Measurements from ENCODE around the gene TLR8.
A peak's percentile ranks its signal among the peaks of the same experiment; 100 is the strongest.
"Not testable (repeated sequence)": the region's sequence is repeated elsewhere in the genome, so short reads cannot be mapped to it uniquely, and the experiment has no call there.

TLR8 gene

DNA sequence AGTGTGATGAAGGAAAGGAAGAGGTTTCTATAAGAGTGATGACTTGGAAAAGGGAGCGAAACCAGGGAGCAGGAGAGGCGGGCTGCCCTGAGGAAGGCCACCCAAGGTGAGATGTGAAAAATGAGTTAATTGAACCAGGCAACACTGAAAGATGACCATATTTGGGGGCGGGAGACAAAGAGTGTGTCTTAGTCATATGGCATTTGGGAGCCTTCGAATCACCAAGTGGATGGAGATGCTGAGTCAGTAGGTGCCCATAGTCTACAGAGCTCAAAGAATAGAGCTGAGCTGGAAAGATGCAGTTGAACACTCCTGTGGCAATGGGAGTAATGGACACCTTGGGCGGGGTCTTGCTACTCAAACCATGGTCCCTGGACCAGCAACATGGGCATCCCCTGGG, 8.3 kb upstream of the TLR8 start:
- DNase-seq (ENCODE audit: low spot score), result no peak

- no peak for DNase-seq (ENCODE audit: low spot score)
These were observed 6.9 kb upstream of the TLR8 start for GRCh38 chrX:12899506-12899905.

GRCh38 chrX:12901486-12901885, 4.9 kb upstream of the TLR8 start:
- DNase-seq (ENCODE audit: low spot score), result peak; percentile 52

DNA sequence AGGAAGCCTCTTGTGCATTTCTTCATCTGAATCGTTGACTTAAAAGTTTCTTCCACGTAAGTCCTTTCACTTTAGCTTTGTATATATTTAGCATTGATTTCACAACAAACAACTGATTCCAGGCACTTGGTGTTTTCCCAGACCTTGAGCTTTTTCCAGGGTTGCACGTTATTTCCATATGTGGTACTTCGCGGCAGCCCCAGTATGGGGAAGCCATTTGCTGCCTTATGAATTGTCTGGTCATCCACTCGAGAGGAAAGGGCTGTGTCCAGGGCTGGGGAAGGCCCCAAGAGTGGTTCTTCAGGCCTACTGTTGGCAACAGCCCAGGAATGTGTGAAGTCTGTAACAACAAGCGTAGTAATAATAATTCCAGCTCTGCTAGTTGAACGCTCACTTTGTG, 2.8 kb upstream of the TLR8 start:
- DNase-seq (ENCODE audit: low spot score), result no peak

DNA sequence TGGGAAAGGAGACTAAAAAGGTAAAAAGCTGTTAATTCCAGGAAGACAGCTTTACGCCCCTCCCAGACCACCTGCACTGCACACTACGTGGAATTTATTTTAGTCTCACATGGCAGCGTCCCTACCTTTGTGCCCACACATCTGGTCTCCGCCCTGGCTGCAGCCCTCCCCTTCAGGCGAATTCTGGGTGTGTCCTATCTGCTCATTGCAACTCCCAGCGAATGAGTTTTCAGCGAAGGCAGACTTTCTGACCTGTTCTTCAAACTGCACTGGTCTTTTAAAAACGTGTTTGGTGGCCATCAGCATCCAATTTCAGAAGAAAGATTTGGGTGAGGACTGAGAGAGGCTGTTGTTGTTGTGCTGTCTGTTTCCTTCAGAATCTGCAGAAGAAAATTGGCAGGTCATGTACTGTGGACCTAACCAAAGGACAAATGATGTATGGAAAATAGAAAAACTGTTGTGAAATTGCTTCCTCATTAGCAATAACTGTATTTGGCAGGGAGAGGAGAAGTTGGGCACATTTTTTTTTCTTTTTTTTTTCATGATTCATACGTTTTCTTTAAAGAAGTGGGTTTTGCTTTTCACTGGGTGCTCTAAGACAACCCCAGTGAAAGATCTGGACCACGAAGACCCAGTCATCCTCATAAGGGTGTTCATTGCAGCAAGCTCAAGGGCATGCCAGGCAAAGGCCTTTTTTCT, 4.2 kb downstream of the TLR8 start:
- no peak for DNase-seq (ENCODE audit: low spot score)

- DNase-seq (ENCODE audit: low spot score), result no peak
These were observed 4.7 kb downstream of the TLR8 start for GRCh38 chrX:12911122-12911470.

DNA sequence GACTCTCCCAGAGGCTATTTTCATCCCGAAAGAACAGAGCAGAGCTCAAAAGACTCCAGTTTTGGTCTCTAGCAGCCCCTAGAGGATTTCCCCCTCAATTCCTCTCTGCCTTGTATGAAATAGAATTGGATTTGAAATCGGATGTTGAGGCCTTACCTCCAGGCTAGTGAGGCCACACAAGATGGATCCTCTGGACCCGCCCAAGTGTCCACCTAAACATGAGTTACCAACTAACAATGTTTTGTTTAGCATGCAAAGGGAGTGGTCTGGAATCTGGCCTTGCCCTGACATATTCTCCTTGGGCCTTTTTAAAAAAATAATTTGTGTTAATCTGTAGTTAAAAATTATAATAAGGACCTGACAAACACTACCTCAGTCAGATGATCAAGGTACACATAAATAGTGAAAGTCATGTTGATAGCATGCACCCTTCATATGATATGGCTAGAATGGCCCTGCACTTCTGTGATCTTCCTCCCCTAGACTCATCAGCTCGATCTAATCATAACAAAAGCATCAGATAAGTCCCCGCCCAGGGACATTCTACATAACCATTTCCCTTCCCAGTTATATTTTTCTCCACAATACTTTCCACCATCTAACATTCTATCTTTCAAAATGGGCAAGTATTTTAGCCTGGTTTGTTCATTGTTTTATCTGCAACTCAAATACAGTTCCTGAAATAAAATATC, 6.5 kb downstream of the TLR8 start:
- no peak for DNase-seq (ENCODE audit: low spot score)

DNA sequence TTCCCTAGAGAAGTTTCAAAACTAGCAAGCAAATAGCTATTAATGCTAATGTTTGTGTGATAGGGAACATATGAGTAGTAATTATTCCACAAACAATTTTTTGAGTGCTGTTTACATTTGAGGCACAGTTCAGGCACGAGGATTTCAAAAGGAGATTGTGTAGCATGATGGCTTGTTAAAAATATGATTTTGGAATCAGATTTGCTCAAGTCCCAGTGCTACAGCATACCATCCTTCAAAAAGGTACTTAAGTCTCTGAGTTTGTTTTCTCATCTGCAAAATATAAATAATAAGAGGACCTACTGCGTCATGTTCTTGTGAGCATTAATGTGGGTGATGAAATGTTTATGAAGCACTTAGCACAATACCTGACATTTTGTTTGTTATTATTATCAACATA, 11.3 kb downstream of the TLR8 start:
- no peak for DNase-seq (ENCODE audit: low spot score)

DNA sequence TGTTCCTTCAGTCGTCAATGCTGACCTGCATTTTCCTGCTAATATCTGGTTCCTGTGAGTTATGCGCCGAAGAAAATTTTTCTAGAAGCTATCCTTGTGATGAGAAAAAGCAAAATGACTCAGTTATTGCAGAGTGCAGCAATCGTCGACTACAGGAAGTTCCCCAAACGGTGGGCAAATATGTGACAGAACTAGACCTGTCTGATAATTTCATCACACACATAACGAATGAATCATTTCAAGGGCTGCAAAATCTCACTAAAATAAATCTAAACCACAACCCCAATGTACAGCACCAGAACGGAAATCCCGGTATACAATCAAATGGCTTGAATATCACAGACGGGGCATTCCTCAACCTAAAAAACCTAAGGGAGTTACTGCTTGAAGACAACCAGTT, 12.6 kb downstream of the TLR8 start:
- DNase-seq (ENCODE audit: low spot score), result no peak

GRCh38 chrX:12919620-12920019, 13.2 kb downstream of the TLR8 start:
- no peak for DNase-seq (ENCODE audit: low spot score)

- no peak for DNase-seq (ENCODE audit: low spot score)
These were observed 14.6 kb downstream of the TLR8 start for GRCh38 chrX:12920990-12921389.

- DNase-seq (ENCODE audit: low spot score), result no peak
These were observed 15.6 kb downstream of the TLR8 start for GRCh38 chrX:12921886-12922598.

DNA sequence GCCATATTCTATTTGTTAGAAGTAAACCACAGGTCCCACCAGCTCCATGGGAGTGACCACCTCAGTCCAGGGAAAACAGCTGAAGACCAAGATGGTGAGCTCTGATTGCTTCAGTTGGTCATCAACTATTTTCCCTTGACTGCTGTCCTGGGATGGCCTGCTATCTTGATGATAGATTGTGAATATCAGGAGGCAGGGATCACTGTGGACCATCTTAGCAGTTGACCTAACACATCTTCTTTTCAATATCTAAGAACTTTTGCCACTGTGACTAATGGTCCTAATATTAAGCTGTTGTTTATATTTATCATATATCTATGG, 16.1 kb downstream of the TLR8 start:
- no peak for DNase-seq (ENCODE audit: low spot score)

GRCh38 chrX:12929701-12930100, 23.3 kb downstream of the TLR8 start:
- no peak for DNase-seq (ENCODE audit: low spot score)

DNA sequence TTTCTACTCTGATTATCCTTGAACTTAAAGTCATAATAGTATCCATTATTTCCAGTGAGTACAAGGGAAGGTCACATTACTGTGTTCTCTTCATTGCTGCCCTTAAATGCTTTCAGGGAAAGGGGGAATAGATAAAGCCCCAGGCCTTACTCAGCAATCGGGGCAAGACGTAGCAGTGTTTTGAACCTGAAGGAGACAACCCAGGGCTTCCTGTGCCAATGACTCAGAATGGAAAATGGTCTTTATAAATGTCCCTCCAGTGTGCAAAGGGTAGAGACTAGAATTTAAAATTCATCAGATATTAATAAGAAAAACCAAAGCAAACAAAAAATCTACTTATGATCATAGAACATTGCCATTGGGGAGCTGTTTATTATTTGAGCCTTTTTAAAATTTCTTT, 23.7 kb downstream of the TLR8 start:
- no peak for DNase-seq (ENCODE audit: low spot score)

DNA sequence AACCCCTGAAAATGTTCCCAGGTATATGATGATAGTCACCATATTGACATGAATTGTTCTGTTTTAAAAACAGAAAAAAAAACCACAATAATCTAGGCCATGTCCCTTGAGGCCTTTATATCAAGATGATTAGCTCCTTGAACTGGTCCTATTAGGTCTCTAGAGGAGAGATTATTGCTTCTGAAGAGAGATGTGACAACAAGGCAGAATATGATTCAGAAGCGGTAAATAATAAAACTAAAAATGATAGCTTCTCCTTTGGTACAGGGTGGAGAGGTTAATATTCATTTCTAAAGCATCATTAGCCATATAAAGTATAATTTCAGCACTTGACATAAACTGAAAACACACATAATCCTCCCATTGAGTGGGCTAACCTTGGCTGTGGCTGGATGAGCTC, 25.8 kb downstream of the TLR8 start:
- no peak for DNase-seq (ENCODE audit: low spot score)

DNA sequence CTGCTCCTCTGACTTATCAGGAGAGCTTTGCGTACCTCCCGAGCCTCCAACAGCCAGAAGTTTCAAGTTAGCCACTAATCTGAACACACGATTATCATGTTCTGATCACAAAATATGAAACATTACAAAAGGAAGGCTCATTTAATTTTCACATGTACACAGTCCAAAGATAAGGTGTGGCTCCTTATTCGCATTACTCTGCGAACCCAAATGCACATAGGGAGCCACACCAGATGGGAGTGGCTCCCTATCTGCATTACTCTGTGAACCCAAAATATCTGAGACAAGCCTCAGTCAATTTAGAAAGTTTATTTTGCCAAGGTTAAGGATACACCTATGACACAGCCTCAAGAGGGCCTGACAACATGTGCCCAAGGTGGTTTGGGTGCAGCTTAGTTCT, 28.4 kb downstream of the TLR8 start:
- DNase-seq (ENCODE audit: low spot score), result no peak

- DNase-seq (ENCODE audit: low spot score), result no peak
These were observed 30.5 kb downstream of the TLR8 start for GRCh38 chrX:12936947-12937346.

DNA sequence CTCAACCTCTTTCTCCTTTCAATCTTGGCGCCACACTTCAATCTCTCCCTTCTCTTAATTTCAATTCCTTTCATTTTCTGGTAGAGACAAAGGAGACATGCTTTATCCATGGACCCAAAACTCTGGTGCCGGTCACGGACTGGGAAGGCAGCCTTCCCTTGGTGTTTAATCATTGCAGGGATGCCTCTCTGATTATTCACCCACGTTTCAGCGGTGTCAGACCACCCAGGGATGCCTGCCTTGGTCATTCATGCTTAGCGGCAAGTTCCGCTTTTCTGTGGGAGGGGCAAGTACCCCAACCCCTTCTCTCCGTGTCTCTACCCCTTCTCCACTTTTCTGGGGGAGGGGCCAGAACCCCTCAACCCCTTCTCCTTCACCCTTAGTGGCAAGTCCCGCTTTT, 34.1 kb downstream of the TLR8 start:
- not testable (repeated sequence) for DNase-seq (ENCODE audit: low spot score)

DNA sequence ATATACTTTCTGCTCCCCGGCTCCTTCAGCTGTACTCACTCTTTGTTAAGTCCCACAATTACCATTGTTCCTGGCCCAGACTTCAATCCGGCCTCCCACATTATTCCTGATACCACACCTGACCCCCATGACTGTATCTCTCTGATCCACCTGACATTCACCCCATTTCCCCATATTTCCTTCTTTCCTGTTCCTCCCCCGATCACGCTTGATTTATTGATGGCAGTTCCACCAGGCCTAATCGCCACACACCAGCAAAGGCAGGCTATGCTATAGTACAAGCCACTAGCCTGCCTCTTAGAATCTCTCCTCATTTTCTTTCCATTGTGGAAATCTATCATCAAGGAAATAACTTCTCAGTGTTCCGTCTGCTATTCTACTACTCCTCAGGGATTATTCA, 37.2 kb downstream of the TLR8 start:
- not testable (repeated sequence) for DNase-seq (ENCODE audit: low spot score)

- not testable (repeated sequence) for DNase-seq (ENCODE audit: low spot score)
These were observed 38.0 kb downstream of the TLR8 start for GRCh38 chrX:12944452-12944851.

DNA sequence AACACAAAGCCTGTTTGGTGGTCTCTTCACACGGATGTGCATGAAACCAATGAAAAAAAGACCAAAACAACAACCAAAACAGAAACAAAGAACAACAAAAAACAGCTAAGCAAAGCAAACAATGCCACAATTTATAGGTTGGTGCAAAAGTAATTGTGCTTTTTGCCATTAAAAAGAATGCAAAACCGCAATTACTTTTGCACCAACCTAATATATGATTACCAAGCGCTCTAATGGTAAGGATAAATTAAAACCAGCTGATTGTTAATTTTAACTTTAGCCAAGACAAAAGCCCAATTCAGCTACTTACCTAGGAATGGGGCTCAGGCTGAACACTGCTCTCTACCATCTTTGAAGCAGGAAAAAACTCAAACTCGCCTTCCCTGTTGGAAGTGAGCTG, 39.1 kb downstream of the TLR8 start:
- DNase-seq (ENCODE audit: low spot score), result no peak

- DNase-seq (ENCODE audit: low spot score), result no peak
These were observed 40.0 kb downstream of the TLR8 start for GRCh38 chrX:12946406-12946805.

All from Ammon's horn (tissue), 1 donor.